Natural killer cell (primary cell): ENCODE results near the gene C2CD2. TPM values are rescaled to one million over a fixed set of nuclear protein-coding genes. Genes with fewer than 3 reads are reported as not detected.

Experiments
- ATAC-seq, 3 donors: fragments of 150-1000 bp in 2 of 3; fragments of 200-7000 bp in 1 of 3; cut with Tn5 transposase; 1 replicate in 1 of 3; 2 replicates in 2 of 3; pipeline ENCODE4 v1.10.0; 2021; ENCODE audit warnings: mild to moderate bottlenecking in 2 of 3, moderate library complexity in 2 of 3
- DNase-seq, 2 donors: peaks; one replicate each; pipeline versions ENCODE4 v3.0.0 to v3.0.0-alpha.2; 2013 to 2021; ENCODE audit warnings: mixed read lengths in 1 of 2
- H3K27ac ChIP-seq: one replicate; pipeline ENCODE4 v1.5.1; 2013; ENCODE audit warnings: mild to moderate bottlenecking, low read length
- H3K27me3 ChIP-seq: one replicate; pipeline ENCODE4 v1.6.1; 2013; ENCODE audit warnings: low read length; ENCODE audit not compliant: control insufficient read depth, insufficient read depth
- H3K36me3 ChIP-seq: one replicate; pipeline ENCODE4 v1.6.1; 2013; ENCODE audit warnings: low read length; ENCODE audit not compliant: control insufficient read depth, insufficient read depth
- H3K4me1 ChIP-seq: one replicate; pipeline ENCODE4 v1.6.1; 2013; ENCODE audit warnings: low read length; ENCODE audit not compliant: control insufficient read depth, insufficient read depth
- H3K4me3 ChIP-seq: one replicate; pipeline ENCODE4 v1.5.1; 2013; ENCODE audit warnings: low read length
- H3K9me3 ChIP-seq: one replicate; pipeline ENCODE4 v1.6.1; 2013; ENCODE audit warnings: low read length; ENCODE audit not compliant: control insufficient read depth, insufficient read depth
- H3K27ac Mint-ChIP-seq, 2 donors: one replicate each; pipeline ENCODE4 v1.8.0; 2022; ENCODE audit warnings: mild to moderate bottlenecking in 2 of 2, mixed read lengths in 2 of 2, moderate library complexity in 1 of 2
- H3K27me3 Mint-ChIP-seq, 2 donors: one replicate each; pipeline ENCODE4 v1.8.0; 2022; ENCODE audit warnings: low read depth in 2 of 2, mixed read lengths in 2 of 2
- H3K36me3 Mint-ChIP-seq: one replicate; pipeline ENCODE4 v1.8.0; 2022; ENCODE audit warnings: mixed read lengths
- H3K4me1 Mint-ChIP-seq, 2 donors: one replicate each; pipeline ENCODE4 v1.8.0; 2022; ENCODE audit warnings: mixed read lengths in 2 of 2
- H3K4me3 Mint-ChIP-seq: one replicate; pipeline ENCODE4 v1.8.0; 2022; ENCODE audit warnings: mild to moderate bottlenecking, moderate library complexity, mixed read lengths
- H3K9me3 Mint-ChIP-seq, 2 donors: one replicate each; pipeline ENCODE4 v1.8.0; 2022; ENCODE audit warnings: mixed read lengths in 2 of 2
- CTCF ChIP-seq: fragments of 200-600 bp; IDR thresholded peaks from one replicate; pipeline ENCODE4 v1.8.0; 2022; ENCODE audit warnings: antibody characterized with exemption
- WGBS: methylation state at CpG from one replicate; pipeline ENCODE4 v1.1.7; 2013; ENCODE audit warnings: missing lambda C conversion rate; ENCODE audit not compliant: insufficient coverage; 5-methylcytosine and 5-hydroxymethylcytosine counted together
- intact Hi-C: fragments of 100-400 bp; cut with micrococcal nuclease; formaldehyde crosslinking; loops from one replicate; pipeline ENCODE4 v1.14.2; 2022
- total RNA-seq, 4 donors: library from RNA; stranded (reverse); fragments of 120-200 nt in 1 of 4; gene quantifications; one replicate each; pipeline versions ENCODE4 v1.2.3 to v1.2.4, GENCODE V29; 2013 to 2022

Gene C2CD2
- total RNA-seq, 3 donors from 2014 or later (not counting 1 experiment from before 2014, with no cell fraction given) = 2.1 to 10.1 (median 8.9) TPM

DNA sequence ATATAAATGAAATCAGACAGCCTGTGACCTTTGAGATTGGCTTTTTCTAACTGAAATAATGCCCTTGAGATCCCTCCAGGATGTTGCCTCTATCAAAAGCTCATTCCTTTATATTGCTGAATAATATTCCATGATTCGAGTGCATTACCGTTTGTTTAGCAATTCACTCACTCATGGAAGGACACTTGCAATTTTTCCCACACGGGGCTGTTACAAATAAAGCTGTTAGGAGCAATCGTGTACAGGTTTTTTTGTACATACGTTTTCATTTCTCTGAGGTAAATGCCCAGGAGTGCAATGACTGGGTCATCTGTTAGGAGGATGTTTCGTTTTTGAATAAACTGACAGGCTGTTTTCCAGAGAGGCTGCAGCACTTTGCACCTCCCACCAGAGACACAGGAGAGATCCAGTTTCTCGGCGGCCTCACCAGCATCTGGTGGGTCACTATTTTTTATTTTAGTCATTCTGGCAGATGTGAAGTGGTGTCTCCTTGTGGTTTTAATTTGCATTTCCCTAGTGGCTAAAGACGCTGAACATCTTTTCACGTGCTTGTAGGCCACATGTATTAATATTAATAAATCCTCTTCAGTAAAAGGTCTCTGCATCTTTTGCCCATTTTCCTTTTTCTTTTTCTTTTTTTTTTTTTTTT lies 85.6 kb downstream of the C2CD2 start:
- Histone ChIP-seq H3K36me3 (no peaks in the 10 kb centered on the region), H3K4me1 (peaks cover 10% of the 10 kb centered on the region), H3K4me3 (no peak overlapping the region), H3K9me3 (no peaks in the 10 kb centered on the region), H3K27ac (no peak overlapping the region), H3K27me3 (no peaks in the 10 kb centered on the region)
- ATAC-seq (no peak), DNase-seq (no peak)
- intact Hi-C loops = no loop called here
- 85% methylated on average over 7 of the region's 10 CpGs for WGBS
- no peaks in the 10 kb centered on the region for H3K27me3 Mint-ChIP-seq
- H3K27ac Mint-ChIP-seq = no peak overlapping the region
- TF ChIP-seq CTCF = no peak
- peaks cover 23 to 28% of the 10 kb centered on the region in 2 donors for H3K4me1 Mint-ChIP-seq
- no peak overlapping the region for H3K4me3 Mint-ChIP-seq
- H3K36me3 Mint-ChIP-seq = no peaks in the 10 kb centered on the region
- no peaks in the 10 kb centered on the region for H3K9me3 Mint-ChIP-seq

GRCh38 chr21:41867313-41867712 lies 86.5 kb downstream of the C2CD2 start:
- Mint-ChIP-seq H3K27me3 (no peaks in the 10 kb centered on the region), H3K36me3 (no peaks in the 10 kb centered on the region), H3K4me1 (peaks cover 23 to 31% of the 10 kb centered on the region in 2 donors), H3K4me3 (no peak overlapping the region), H3K9me3 (no peaks in the 10 kb centered on the region), H3K27ac (no peak overlapping the region)
- intact Hi-C loops = no loop called here
- H3K36me3 ChIP-seq = no peaks in the 10 kb centered on the region
- no peaks in the 10 kb centered on the region for H3K27me3 ChIP-seq
- H3K27ac ChIP-seq = no peak overlapping the region
- ATAC-seq (no peak), DNase-seq (no peak)
- H3K4me1 ChIP-seq = peaks cover 10% of the 10 kb centered on the region
- no peak for TF ChIP-seq CTCF
- WGBS = 98% methylated on average over 8 of the region's 8 CpGs
- no peak overlapping the region for H3K4me3 ChIP-seq
- H3K9me3 ChIP-seq = no peaks in the 10 kb centered on the region

GRCh38 chr21:41866274-41866809 lies 87.5 kb downstream of the C2CD2 start:
- Histone ChIP-seq H3K4me3 (no peak overlapping the region), H3K27me3 (no peaks in the 10 kb centered on the region), H3K9me3 (no peaks in the 10 kb centered on the region), H3K36me3 (no peaks in the 10 kb centered on the region), H3K4me1 (peaks cover 10% of the 10 kb centered on the region), H3K27ac (no peak overlapping the region)
- no peak for ATAC-seq
- H3K9me3 Mint-ChIP-seq = no peaks in the 10 kb centered on the region
- H3K36me3 Mint-ChIP-seq = no peaks in the 10 kb centered on the region
- intact Hi-C loops = no loop called here
- no peak for TF ChIP-seq CTCF
- no peak overlapping the region for H3K27ac Mint-ChIP-seq
- WGBS = 94% methylated on average over 11 of the region's 11 CpGs
- H3K4me1 Mint-ChIP-seq = peaks cover 23 to 27% of the 10 kb centered on the region in 2 donors
- H3K27me3 Mint-ChIP-seq = no peaks in the 10 kb centered on the region
- no peak for DNase-seq
- no peak overlapping the region for H3K4me3 Mint-ChIP-seq
